ENCODE measurements around the gene TTC1.

TTC1 gene

DNA sequence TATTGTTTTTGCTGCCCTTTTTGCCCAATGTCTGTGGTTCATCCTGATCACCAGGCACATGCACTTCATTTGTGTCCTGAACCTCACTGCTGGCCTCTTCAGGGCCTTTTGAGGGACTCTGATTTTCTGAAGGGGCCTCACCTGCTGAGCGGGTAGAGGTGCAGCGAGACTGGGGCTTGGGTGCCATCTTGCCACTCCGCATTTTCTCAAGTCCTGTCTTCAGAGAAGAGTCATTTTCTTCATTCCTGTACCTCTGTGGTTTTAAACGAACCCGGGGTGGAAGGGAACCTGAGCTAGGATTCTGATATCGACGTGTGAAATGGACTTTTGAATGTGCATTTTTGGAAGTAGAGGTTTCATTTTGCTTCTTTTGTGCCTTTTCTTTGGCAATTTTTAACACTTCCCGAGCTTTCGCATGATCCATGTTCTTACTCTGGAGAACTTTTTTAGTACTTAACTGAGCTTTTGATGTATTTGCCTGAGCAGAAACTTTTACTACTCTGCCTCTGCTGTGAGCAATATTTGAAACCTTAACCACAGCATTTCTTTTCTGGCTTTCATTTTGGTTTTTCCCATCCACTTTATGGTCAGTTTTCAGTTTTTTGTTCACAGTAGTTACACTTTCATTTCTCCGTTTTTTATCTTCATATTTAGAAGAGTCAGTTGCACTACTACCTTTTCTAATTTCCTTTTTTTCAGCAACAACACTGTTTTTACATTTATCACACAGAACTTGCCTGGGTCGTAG is 84.2 kb downstream of the TTC1 start:
- TF ChIP-seq TAF1 (IDR thresholded peaks at IDR 0.05; ENCODE audit: borderline replicate concordance, insufficient read depth, low read length) (no peak), SIN3A (IDR thresholded peaks at IDR 0.05; ENCODE audit: borderline replicate concordance, insufficient read depth, low read length) (no peak), FOXP2 (optimal IDR thresholded peaks at IDR 0.05; ENCODE audit: borderline replicate concordance, extremely low read depth, extremely low read length, insufficient read depth) (no peak), POLR2AphosphoS5 (IDR thresholded peaks at IDR 0.05; ENCODE audit: low read depth, low read length) (no peak)
- TF ChIP-seq, protein P1, sequence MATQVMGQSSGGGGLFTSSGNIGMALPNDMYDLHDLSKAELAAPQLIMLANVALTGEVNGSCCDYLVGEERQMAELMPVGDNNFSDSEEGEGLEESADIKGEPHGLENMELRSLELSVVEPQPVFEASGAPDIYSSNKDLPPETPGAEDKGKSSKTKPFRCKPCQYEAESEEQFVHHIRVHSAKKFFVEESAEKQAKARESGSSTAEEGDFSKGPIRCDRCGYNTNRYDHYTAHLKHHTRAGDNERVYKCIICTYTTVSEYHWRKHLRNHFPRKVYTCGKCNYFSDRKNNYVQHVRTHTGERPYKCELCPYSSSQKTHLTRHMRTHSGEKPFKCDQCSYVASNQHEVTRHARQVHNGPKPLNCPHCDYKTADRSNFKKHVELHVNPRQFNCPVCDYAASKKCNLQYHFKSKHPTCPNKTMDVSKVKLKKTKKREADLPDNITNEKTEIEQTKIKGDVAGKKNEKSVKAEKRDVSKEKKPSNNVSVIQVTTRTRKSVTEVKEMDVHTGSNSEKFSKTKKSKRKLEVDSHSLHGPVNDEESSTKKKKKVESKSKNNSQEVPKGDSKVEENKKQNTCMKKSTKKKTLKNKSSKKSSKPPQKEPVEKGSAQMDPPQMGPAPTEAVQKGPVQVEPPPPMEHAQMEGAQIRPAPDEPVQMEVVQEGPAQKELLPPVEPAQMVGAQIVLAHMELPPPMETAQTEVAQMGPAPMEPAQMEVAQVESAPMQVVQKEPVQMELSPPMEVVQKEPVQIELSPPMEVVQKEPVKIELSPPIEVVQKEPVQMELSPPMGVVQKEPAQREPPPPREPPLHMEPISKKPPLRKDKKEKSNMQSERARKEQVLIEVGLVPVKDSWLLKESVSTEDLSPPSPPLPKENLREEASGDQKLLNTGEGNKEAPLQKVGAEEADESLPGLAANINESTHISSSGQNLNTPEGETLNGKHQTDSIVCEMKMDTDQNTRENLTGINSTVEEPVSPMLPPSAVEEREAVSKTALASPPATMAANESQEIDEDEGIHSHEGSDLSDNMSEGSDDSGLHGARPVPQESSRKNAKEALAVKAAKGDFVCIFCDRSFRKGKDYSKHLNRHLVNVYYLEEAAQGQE (IDR thresholded peaks at IDR 0.05; ENCODE audit: insufficient read depth in 1 of 2, low read depth in 2 of 2, low read length in 2 of 2) = no peak

DNA sequence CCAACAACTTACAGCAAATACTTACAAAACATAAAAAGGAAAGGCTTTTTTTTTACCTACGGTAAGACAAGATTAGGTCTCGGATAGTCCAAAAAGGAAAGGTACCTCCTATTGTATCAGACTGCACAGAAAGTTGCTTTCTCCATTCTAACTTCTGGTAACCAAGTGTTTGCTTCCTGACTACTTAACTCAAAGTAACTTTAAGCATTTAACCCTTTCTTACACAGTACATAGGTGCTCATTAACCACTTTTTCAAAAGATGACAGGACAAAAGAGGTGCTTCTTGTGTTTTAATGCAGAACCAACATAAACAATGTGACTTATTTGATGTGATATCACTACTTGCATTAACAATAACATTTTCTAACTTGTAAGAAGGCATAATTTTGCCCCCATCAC is 87.2 kb downstream of the TTC1 start:
- no peak for TF ChIP-seq POLR2AphosphoS5 (IDR thresholded peaks at IDR 0.05; ENCODE audit: low read depth, low read length)
- TF ChIP-seq, protein P1 (IDR thresholded peaks at IDR 0.05; ENCODE audit: insufficient read depth in 1 of 2, low read depth in 2 of 2, low read length in 2 of 2) = no peak
- no peak for TF ChIP-seq SIN3A (IDR thresholded peaks at IDR 0.05; ENCODE audit: borderline replicate concordance, insufficient read depth, low read length)
- TF ChIP-seq FOXP2 (optimal IDR thresholded peaks at IDR 0.05; ENCODE audit: borderline replicate concordance, extremely low read depth, extremely low read length, insufficient read depth) = no peak
- TF ChIP-seq TAF1 (IDR thresholded peaks at IDR 0.05; ENCODE audit: borderline replicate concordance, insufficient read depth, low read length) = no peak

DNA sequence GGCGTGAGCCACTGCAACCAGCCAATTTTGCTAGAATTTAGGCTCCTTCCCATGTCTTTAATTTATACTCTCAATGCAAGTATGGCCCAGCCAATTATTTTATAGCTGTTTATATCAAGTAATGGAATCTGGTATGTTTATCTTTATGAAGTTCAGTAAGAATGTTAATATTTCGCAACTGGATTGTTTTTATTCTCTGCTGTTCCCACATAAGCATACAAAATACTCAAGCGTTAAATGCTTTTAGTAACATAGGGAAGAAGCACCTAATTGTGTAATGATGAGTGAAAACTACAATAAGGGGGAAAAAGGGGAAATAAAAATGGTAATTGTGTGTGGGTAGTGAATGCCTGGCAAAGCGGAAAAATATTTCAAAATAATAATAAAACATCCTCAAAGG is 89.1 kb downstream of the TTC1 start:
- TF ChIP-seq TAF1 (IDR thresholded peaks at IDR 0.05; ENCODE audit: borderline replicate concordance, insufficient read depth, low read length) = no peak
- TF ChIP-seq, protein P1 (IDR thresholded peaks at IDR 0.05; ENCODE audit: insufficient read depth in 1 of 2, low read depth in 2 of 2, low read length in 2 of 2) = no peak
- TF ChIP-seq POLR2AphosphoS5 (IDR thresholded peaks at IDR 0.05; ENCODE audit: low read depth, low read length) = no peak
- no peak for TF ChIP-seq FOXP2 (optimal IDR thresholded peaks at IDR 0.05; ENCODE audit: borderline replicate concordance, extremely low read depth, extremely low read length, insufficient read depth)
- TF ChIP-seq SIN3A (IDR thresholded peaks at IDR 0.05; ENCODE audit: borderline replicate concordance, insufficient read depth, low read length) = no peak

DNA sequence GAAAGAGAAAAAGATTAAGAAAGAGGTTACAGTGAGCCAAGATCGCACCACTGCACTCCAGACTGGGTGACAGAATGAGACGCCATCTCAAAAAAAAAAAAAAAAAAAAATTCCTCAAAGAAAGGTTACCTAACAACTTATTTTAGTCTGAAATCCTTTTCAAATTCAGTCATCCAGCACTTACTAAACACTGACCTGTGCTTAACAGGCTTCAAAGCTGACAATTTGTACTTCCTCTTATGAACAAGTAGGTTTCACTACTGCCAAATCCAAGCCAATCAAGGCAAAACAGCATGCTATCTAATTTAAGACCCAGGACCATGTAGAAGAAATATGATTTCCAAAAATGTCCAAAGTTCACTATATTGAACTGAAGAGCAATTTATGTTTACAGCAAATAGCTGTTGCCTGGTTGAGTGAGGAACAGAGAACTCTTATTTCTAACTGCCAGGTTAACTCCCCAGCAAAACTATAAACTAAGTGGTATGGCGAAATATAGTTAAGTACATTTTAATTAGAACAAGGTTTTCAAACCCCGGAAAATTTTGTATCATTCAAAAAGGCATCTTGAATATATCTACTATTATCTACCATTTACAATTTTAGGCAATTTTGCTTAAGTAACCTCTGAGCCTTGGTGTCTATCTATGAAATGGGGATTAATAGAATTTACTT is 96.9 kb downstream of the TTC1 start:
- TF ChIP-seq POLR2AphosphoS5 (IDR thresholded peaks at IDR 0.05; ENCODE audit: low read depth, low read length) (no peak), TAF1 (IDR thresholded peaks at IDR 0.05; ENCODE audit: borderline replicate concordance, insufficient read depth, low read length) (no peak), FOXP2 (optimal IDR thresholded peaks at IDR 0.05; ENCODE audit: borderline replicate concordance, extremely low read depth, extremely low read length, insufficient read depth) (no peak), SIN3A (IDR thresholded peaks at IDR 0.05; ENCODE audit: borderline replicate concordance, insufficient read depth, low read length) (no peak)
- TF ChIP-seq, protein P1 (IDR thresholded peaks at IDR 0.05; ENCODE audit: insufficient read depth in 1 of 2, low read depth in 2 of 2, low read length in 2 of 2) = no peak
